OCI-LY1 (cell line): ENCODE results near the gene USF1.
A peak's percentile ranks its signal among the peaks of the same experiment; 100 is the strongest.
"Not testable (repeated sequence)": the region's sequence is repeated elsewhere in the genome, so short reads cannot be mapped to it uniquely, and the experiment has no call there.

Experiments
- H2AFZ ChIP-seq: fragments of 200-600 bp; sonication (generic), shearing (Covaris generic); 2 replicates; pipeline ENCODE4 v1.6.0; 2014; ENCODE audit warnings: antibody characterized with exemption, mild to moderate bottlenecking, low read length
- H3F3A ChIP-seq: fragments of 200-600 bp; sonication (generic), shearing (Covaris generic); 2 replicates; pipeline ENCODE4 v1.6.0; 2014; ENCODE audit warnings: mild to moderate bottlenecking, antibody characterized with exemption, low read length, moderate library complexity; ENCODE audit not compliant: insufficient read depth
- H3K27ac ChIP-seq: fragments of 200-600 bp; sonication (generic); 2 replicates; pipeline ENCODE4 v1.5.1; 2014; ENCODE audit warnings: low read length, mixed run types, mild to moderate bottlenecking, low read depth; ENCODE audit not compliant: poor library complexity, severe bottlenecking
- H3K27me3 ChIP-seq: fragments of 200-600 bp; sonication (generic); 2 replicates; pipeline ENCODE4 v1.6.0; 2014; ENCODE audit warnings: antibody characterized with exemption, mild to moderate bottlenecking, low read length, moderate library complexity; ENCODE audit not compliant: insufficient read depth
- H3K36me3 ChIP-seq: fragments of 200-600 bp; sonication (generic); 2 replicates; pipeline ENCODE4 v1.6.1; 2014; ENCODE audit warnings: mild to moderate bottlenecking, antibody characterized with exemption, low read length, moderate library complexity, mixed read lengths; ENCODE audit not compliant: insufficient read depth
- H3K4me1 ChIP-seq: fragments of 200-600 bp; sonication (generic); 2 replicates; pipeline ENCODE4 v1.5.1; 2014; ENCODE audit warnings: mild to moderate bottlenecking, low read length, moderate library complexity; ENCODE audit not compliant: insufficient read depth, severe bottlenecking
- H3K4me2 ChIP-seq: fragments of 200-600 bp; sonication (generic), shearing (Covaris generic); 2 replicates; pipeline ENCODE4 v1.6.1; 2014; ENCODE audit warnings: low read length
- H3K4me3 ChIP-seq: fragments of 200-600 bp; sonication (generic); 2 replicates; pipeline ENCODE4 v1.5.1; 2014; ENCODE audit warnings: low read length, low read depth, mild to moderate bottlenecking, mixed read lengths; ENCODE audit not compliant: poor library complexity, severe bottlenecking
- H3K79me2 ChIP-seq: fragments of 200-600 bp; shearing (Covaris generic); 2 replicates; pipeline ENCODE4 v1.6.1; 2016; ENCODE audit warnings: mixed run types, low read length, mixed read lengths; ENCODE audit not compliant: insufficient read depth
- H3K9ac ChIP-seq: fragments of 200-600 bp; sonication (generic), shearing (Covaris generic); 2 replicates; pipeline ENCODE4 v1.6.1; 2014; ENCODE audit warnings: mild to moderate bottlenecking, low read length, mixed read lengths
- H3K9me2 ChIP-seq: fragments of 200-600 bp; sonication (generic), shearing (Covaris generic); 2 replicates; pipeline ENCODE4 v1.6.1; 2014; ENCODE audit warnings: low read depth, mild to moderate bottlenecking, low read length, mixed read lengths
- H3K9me3 ChIP-seq: fragments of 200-600 bp; shearing (Covaris generic); 2 replicates; pipeline ENCODE4 v1.6.1; 2014; ENCODE audit warnings: low read length, mixed read lengths
- H4K20me1 ChIP-seq: fragments of 200-600 bp; sonication (generic), shearing (Covaris generic); 2 replicates; pipeline ENCODE4 v1.6.0; 2016; ENCODE audit warnings: mild to moderate bottlenecking, low read length; ENCODE audit not compliant: insufficient read depth
- CTCF ChIP-seq: fragments of 200-600 bp; sonication (generic), shearing (Covaris generic); IDR thresholded peaks from 2 replicates; pipeline ENCODE4 v1.5.1; 2017; ENCODE audit warnings: mild to moderate bottlenecking, antibody characterized with exemption, low read length, moderate library complexity, mixed read lengths
- EZH2 ChIP-seq: fragments of 200-600 bp; sonication (generic), shearing (Covaris generic); IDR thresholded peaks from 2 replicates; pipeline ENCODE4 v1.8.0; 2017; ENCODE audit warnings: borderline replicate concordance, mixed run types, mild to moderate bottlenecking, antibody characterized with exemption, low read length, moderate library complexity, mixed read lengths

USF1 gene

GRCh38 chr1:161017756-161018630, 27.8 kb downstream of the USF1 start:
- Histone ChIP-seq H3K9ac (no peak overlapping the region), H3K27me3 (no peaks in the 10 kb centered on the region), H3K4me1 (peaks cover 57% of the 10 kb centered on the region), H3K9me2 (no peaks in the 10 kb centered on the region), H3K9me3 (no peaks in the 10 kb centered on the region), H3K4me3 (no peak overlapping the region), H3F3A (no peaks in the 10 kb centered on the region), H4K20me1 (no peaks in the 10 kb centered on the region), H3K4me2 (no peak overlapping the region; the same call in 1 of the 2 replicates), H3K27ac (no peak overlapping the region), H3K79me2 (peaks cover 10% of the 10 kb centered on the region), H3K36me3 (no peaks in the 10 kb centered on the region), H2AFZ (no peak overlapping the region)
- TF ChIP-seq EZH2 (no peak), CTCF (no peak)

GRCh38 chr1:161017181-161017580, 28.6 kb downstream of the USF1 start:
- Histone ChIP-seq H3K79me2 (peaks cover 17% of the 10 kb centered on the region), H3K4me1 (peaks cover 63% of the 10 kb centered on the region)
- not testable (repeated sequence) for H3K4me3 ChIP-seq, H3K9me3 ChIP-seq, H3K4me2 ChIP-seq, H3F3A ChIP-seq, H3K27ac ChIP-seq, H2AFZ ChIP-seq, H3K9me2 ChIP-seq, H3K27me3 ChIP-seq, H4K20me1 ChIP-seq, H3K36me3 ChIP-seq, H3K9ac ChIP-seq

- Histone ChIP-seq H3K4me1 (peaks cover 63% of the 10 kb centered on the region), H3K79me2 (peaks cover 22% of the 10 kb centered on the region)
- not testable (repeated sequence) for H3F3A ChIP-seq, H3K27ac ChIP-seq, H3K9me2 ChIP-seq, H3K9ac ChIP-seq, H4K20me1 ChIP-seq, H3K9me3 ChIP-seq, H3K4me3 ChIP-seq, H3K36me3 ChIP-seq, H3K27me3 ChIP-seq, H3K4me2 ChIP-seq, H2AFZ ChIP-seq
These were observed 29.1 kb downstream of the USF1 start for GRCh38 chr1:161016683-161017082.

- Histone ChIP-seq H2AFZ (no peak overlapping the region), H3F3A (no peaks in the 10 kb centered on the region), H3K36me3 (0 out of 2 replicates have a peak, but pooled peaks cover 3% of the 10 kb centered on the region), H3K27ac (peak overlapping the region; percentile 75), H3K4me3 (peak overlapping the region; percentile 52), H3K4me2 (peak overlapping the region; percentile 79), H3K27me3 (no peaks in the 10 kb centered on the region), H3K9me2 (no peaks in the 10 kb centered on the region), H4K20me1 (no peaks in the 10 kb centered on the region), H3K9me3 (no peaks in the 10 kb centered on the region), H3K79me2 (peaks cover 26% of the 10 kb centered on the region), H3K4me1 (peaks cover 38% of the 10 kb centered on the region), H3K9ac (peak overlapping the region; percentile 56)
- TF ChIP-seq EZH2 (no peak), CTCF (no peak)
These were observed 32.1 kb downstream of the USF1 start for GRCh38 chr1:161013488-161014230.
